ENCODE data around the gene SLC43A3.
A peak's percentile ranks its signal among the peaks of the same experiment; 100 is the strongest.

SLC43A3 gene

DNA sequence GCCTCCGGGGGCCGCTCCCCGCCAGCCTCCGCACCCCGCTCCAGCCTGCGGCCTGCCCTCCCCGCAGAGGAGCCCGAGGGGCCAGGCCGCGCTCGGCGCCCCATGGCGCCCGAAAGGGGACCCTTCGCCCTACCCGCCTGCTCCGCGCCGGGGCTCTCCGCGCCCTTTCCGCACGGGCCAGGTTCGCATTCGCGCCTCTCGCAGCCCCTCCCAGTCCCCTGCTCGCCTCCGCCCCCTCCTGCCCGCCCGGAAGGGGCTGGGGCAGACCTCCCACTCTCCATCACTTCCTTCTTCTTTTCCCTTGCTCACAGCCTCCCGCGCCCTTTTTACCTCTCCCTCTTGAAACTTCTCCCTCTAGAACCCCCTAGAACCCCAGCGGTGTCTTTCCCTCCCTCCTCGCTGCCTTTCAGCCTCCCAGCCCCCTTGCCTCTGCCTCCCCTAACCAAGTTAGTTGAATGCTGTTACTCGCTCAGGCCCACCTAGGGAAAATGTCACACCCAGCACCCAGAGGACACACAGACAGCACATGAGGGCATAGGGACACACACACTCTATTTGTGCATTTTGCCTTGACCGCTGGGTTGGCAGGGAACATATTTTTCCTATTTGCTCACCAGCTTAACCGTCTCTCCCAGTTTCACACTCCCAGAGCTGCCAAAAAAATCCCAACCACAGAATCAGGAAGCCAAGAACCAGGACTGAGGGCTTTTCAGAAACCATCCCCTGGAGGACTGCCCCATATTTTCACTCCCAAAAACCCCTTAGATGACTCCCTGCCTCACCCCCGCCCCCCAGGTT lies at the start of gene SLC43A3:
Gene SLC43A3, minus strand, starts transcription at position 193 of the 798 bp plus-strand sequence. CDS start 949 bp downstream, outside the sequence.
- DNase-seq, result peak; percentile 41

GRCh38 chr11:57476047-57476756 lies 49.3 kb upstream of the SLC43A3 start:
- DNase-seq, result no peak

DNA sequence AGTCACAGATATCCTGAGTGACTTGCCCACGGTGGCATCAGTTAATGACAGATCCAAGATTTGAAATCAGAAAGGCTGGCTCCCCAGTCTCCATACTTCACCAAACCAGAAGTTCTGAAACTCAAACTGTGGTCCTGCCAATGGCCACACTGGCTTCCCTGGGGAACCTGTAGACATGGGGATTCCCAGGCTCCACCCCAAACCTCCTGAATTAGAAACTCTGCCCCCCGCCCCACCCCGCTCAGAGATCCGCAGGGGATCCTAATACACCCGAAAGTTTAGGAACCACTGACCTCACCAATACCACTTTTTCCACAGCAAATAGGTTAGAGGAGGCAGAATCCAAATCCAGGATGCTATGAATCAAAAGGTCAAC lies 48.7 kb upstream of the SLC43A3 start:
- no peak for DNase-seq

GRCh38 chr11:57475191-57475590 lies 48.3 kb upstream of the SLC43A3 start:
- no peak for DNase-seq

GRCh38 chr11:57474803-57475115 lies 47.8 kb upstream of the SLC43A3 start:
- DNase-seq, result no peak

DNA sequence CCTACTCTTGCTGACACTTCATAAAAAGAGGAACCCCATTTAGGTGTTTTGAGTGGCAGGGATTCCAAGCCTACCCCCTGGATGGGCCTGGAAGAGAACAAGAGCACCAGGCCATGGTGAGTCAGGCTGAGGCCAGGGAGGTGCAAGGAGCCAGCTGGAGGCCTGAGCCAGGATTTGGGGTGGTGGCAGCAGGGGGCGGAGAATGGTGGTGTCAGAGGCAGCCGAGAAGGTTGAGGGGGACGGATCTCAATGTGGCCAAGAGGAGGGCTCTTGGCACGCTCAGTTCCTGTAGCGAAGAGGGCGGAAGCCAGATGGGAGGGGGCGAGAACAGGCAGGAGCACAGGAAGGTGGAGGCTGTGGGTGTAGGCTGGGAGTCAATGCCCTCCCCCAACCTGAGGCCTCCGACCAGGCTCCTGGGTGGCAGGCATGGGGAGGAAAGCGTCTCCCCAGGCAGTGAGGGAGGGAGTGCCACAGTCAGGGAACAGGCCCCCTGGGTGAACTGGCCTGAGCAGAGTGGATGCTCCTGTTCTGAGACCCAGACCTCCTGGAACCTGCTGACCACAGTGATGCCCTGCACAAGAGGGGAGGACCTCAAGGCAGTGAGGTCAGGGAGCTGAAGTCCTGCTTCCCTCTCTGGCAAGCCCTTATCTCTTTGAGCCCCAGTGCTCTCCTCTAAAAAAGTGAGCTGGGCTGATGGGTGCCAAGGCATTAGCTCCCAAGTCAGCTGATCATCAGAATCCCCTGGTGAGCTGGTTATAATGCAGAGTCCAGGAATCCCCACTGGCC lies 47.3 kb upstream of the SLC43A3 start:
- no peak for DNase-seq

DNA sequence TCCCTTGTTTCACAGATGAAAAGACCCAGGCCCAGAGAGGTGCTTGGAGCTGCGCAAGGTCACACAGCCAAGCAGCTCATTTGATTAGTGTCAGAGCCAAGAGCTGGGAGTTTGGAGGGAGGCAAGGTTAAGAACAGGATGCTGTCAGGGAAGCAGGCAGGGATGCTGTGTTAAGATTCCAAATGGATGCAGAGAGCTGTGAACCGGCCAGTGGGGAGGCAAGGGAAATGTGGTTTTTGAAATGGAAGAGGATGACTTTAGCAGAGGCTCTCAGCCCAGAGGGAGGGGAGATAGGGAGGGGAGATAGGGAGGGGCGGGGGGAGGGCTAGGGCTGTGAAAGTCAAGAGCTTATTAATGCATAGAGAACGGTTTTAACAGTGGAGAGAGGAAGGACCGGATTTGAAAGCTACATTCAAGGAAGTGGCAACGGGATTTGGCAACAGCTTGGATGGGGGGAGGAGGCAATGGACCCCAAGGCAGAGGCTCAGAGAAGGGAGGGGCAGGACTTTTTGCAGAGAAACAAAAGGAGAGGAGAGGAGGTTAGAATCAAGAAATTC lies 46.4 kb upstream of the SLC43A3 start:
- DNase-seq, result no peak

- no peak for DNase-seq
Observed at GRCh38 chr11:57471496-57471895, 44.6 kb upstream of the SLC43A3 start.

DNA sequence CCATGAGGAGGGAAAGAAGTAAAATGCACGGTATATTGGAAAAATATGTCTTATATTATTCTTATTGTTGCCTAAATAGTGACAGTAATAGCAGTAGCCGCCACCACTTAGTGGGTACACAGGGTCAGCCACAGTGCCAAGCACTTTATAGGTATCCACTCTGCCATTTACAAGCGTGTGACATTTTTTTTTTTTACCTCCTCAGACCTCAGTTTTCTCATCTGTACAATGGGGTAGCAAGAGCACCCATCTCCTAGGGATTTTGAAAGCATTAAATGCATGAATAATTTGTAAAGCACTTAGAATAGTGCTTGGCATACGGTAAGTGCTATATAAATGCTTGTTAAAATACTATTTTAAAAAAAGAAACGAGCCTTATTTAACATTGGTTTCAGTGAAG lies 42.3 kb upstream of the SLC43A3 start:
- DNase-seq, result no peak

GRCh38 chr11:57468276-57468675 lies 41.4 kb upstream of the SLC43A3 start:
- no peak for DNase-seq

DNA sequence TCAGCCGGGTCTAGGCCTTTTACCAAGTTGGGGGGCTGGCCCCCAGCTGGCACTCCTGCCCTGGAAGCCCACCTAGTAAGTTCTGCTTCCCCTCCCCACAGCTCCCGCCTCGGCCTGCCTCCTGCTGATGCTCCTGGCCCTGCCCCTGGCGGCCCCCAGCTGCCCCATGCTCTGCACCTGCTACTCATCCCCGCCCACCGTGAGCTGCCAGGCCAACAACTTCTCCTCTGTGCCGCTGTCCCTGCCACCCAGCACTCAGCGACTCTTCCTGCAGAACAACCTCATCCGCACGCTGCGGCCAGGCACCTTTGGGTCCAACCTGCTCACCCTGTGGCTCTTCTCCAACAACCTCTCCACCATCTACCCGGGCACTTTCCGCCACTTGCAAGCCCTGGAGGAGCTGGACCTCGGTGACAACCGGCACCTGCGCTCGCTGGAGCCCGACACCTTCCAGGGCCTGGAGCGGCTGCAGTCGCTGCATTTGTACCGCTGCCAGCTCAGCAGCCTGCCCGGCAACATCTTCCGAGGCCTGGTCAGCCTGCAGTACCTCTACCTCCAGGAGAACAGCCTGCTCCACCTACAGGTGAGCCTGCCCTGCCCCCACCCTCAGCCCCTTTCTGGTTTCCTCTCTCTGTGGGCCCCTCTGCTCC lies 40.7 kb upstream of the SLC43A3 start:
- no peak for DNase-seq

GRCh38 chr11:57466680-57467079 lies 39.8 kb upstream of the SLC43A3 start:
- DNase-seq, result no peak

DNA sequence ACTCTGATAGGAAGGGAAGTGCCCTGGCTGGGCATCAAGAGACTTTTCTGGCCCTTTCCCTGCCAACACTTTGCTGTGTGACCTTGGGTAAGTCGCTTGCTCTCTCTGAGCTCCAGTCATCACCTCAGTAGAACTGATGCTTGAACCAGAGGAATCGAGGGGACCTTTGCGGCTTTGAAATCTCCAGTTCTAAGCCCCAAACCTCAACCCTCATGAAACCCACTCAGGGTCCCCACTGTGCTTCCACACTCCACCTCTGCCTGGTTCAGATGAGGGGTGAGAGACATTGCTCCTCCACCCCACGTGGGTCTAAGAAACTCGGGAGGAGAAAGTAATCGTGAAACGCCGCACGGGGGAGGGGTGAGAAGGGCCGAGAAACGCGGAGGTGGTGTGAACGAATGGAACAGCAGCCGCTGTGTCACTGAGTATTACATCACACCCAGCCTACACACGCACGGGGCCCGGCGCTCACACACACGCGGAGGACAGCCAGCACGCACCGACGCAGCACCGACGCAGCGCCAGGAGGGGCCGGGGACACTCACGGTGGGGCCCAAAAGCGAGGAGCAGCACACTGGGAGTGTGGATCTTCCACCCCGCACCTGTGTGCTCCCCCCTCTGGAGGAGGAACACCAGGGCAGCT lies 37.7 kb upstream of the SLC43A3 start:
- no peak for DNase-seq

DNA sequence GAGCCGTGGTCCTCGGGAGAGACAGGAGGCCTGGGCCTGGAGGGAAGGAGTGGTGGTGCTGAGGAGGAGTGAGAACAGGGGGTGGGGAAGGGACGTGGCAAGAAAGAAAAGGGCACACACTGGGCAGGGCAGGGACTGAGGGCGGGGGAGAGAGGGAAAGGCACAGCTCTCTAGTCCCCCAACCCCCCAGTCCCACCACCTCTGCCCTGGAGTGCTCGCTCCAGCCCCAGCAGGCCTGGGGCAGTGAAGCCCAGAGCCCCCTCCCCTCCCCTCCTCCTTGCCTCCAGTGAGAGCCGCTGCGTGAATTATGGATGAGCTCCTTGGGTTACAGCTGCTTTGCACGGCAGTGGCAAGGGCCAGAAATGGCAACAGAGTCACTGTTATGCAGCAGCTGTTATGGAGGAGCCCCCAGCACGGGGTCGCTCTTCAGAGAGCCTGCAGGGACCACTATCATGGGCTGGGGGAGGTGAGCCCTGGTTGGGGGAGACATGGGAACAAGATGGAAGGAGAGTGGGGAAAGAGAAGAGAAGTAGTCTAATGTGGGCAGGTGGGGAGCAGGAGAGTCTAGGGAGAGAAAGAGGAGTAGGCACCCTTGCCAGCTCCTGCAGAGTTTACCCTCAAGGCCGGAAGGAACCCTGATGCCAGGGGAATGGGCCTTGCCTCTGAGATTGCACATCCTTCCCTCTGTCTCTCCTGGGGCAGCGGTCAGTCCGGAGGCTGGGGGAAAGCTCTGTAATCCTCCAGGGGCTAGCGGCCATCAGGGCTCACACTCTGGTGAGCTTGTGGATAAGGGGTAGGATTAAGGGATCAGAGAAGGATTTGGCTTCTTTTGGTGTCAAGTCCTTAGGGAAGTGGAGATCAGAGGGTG lies 37.0 kb upstream of the SLC43A3 start:
- no peak for DNase-seq

- DNase-seq, result no peak
Observed at GRCh38 chr11:57462597-57462996, 35.7 kb upstream of the SLC43A3 start.

- no peak for DNase-seq
Observed at GRCh38 chr11:57461841-57462489, 35.0 kb upstream of the SLC43A3 start.

GRCh38 chr11:57460758-57461749 lies 34.1 kb upstream of the SLC43A3 start:
- no peak for DNase-seq

DNA sequence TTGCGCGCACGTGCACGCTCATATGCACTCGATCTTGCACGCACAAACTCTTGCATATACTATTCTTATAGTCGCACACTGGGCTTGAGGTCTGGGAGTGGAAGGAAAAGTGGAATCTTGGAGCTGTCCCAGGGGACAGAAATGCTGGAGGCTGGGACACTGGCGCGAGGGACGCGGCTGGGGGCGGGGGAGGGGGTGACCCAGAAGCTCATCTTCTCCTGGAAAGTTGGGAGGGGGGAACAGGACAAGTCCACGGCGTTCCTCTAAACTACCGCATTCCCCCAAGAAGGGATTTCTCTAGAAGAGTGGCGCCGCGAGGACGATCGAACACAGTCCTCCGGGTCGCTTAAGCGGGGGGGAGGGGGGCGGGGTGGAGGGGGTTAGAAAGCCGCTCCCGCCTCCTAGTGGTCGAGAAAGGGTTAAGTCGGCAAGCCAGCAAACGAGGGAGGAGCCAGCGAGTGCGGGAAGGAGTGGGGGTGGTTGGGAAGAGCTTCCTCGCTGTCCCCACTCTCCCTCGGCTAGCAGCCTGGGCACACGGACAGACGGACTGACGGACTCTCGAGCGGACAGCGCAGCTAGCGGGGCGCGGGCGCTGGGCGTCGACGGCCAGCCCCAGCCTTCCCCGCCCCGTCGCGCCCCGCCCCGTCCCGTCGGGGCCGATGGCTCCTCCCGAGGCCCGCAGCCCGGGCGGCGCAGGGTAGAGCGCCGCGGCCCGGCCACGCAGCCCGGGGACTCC lies 33.3 kb upstream of the SLC43A3 start, which contains the start of gene RTN4RL2:
Gene RTN4RL2, plus strand, starts transcription at position 507 of the 736 bp plus-strand sequence. CDS start 338 bp downstream, outside the sequence.
- peak; percentile 12 for DNase-seq

Measured in activated CD4-positive, alpha-beta T cell treated with anti-CD3 and anti-CD28 coated beads, Interleukin-2, amount 50 U/mL, for 1 hour (primary cell).